ENCODE data around the gene IPO13. TPM values are rescaled to one million over a fixed set of nuclear protein-coding genes. Genes with fewer than 3 reads are reported as not detected.

The IPO13 gene
- total RNA-seq, 2 donors from 2014 or later: 18.6 to 21.5 TPM

GRCh38 chr1:43901196-43901961 is 45.4 kb upstream of the IPO13 start:
- no peak overlapping the region for H3K27ac ChIP-seq (ENCODE audit: low read depth, low read length)
- Mint-ChIP-seq H3K4me3 (no peak overlapping the region), H3K36me3 (ENCODE audit: low read depth) (peaks cover 3% of the 10 kb centered on the region), H3K27me3 (ENCODE audit: insufficient read depth) (peaks cover under 1% of the 10 kb centered on the region), H3K4me1 (peaks cover 4% of the 10 kb centered on the region), H3K9me3 (no peaks in the 10 kb centered on the region), H3K27ac (no peak overlapping the region)
- WGBS, 2 experiments (ENCODE audit: insufficient coverage in 1 of 2, insufficient read length in 1 of 2): 93 to 98% methylated on average over 5 to 7 of the region's 7 CpGs
- TF ChIP-seq CTCF (conservative IDR thresholded peaks at IDR 0.05): no peak
- no peaks in the 10 kb centered on the region for H3K4me1 ChIP-seq (ENCODE audit: control insufficient read depth, insufficient read depth, low read length)
- no peaks in the 10 kb centered on the region for H3K36me3 ChIP-seq (ENCODE audit: control insufficient read depth, insufficient read depth, low read length)
- H3K9me3 ChIP-seq (ENCODE audit: control insufficient read depth, low read length): no peaks in the 10 kb centered on the region
- no peaks in the 10 kb centered on the region for H3K27me3 ChIP-seq (ENCODE audit: control insufficient read depth, insufficient read depth, low read length, poor library complexity, severe bottlenecking)
- H3K9ac ChIP-seq (ENCODE audit: extremely low read depth, low read length, poor library complexity, severe bottlenecking): no peak overlapping the region
- H3K4me3 ChIP-seq (ENCODE audit: low read length): no peak overlapping the region
- no peak for DNase-seq

GRCh38 chr1:43902058-43902831 is 44.5 kb upstream of the IPO13 start:
- Histone ChIP-seq H3K4me1 (ENCODE audit: control insufficient read depth, insufficient read depth, low read length) (no peaks in the 10 kb centered on the region), H3K36me3 (ENCODE audit: control insufficient read depth, insufficient read depth, low read length) (no peaks in the 10 kb centered on the region), H3K9ac (ENCODE audit: extremely low read depth, low read length, poor library complexity, severe bottlenecking) (no peak overlapping the region), H3K4me3 (ENCODE audit: low read length) (no peak overlapping the region), H3K27me3 (ENCODE audit: control insufficient read depth, insufficient read depth, low read length, poor library complexity, severe bottlenecking) (no peaks in the 10 kb centered on the region), H3K27ac (ENCODE audit: low read depth, low read length) (no peak overlapping the region), H3K9me3 (ENCODE audit: control insufficient read depth, low read length) (no peaks in the 10 kb centered on the region)
- peaks cover 3% of the 10 kb centered on the region for H3K36me3 Mint-ChIP-seq (ENCODE audit: low read depth)
- H3K27ac Mint-ChIP-seq: no peak overlapping the region
- H3K27me3 Mint-ChIP-seq (ENCODE audit: insufficient read depth): peaks cover 5% of the 10 kb centered on the region
- no peaks in the 10 kb centered on the region for H3K9me3 Mint-ChIP-seq
- TF ChIP-seq CTCF (conservative IDR thresholded peaks at IDR 0.05): no peak
- H3K4me3 Mint-ChIP-seq: no peak overlapping the region
- H3K4me1 Mint-ChIP-seq: peaks cover 4% of the 10 kb centered on the region
- 93% methylated on average over 4 of the region's 4 CpGs; no CpG with 5 or more reads in 1 of the 2 experiments for WGBS, 2 experiments (ENCODE audit: insufficient coverage in 1 of 2, insufficient read length in 1 of 2)
- no peak for DNase-seq

DNA sequence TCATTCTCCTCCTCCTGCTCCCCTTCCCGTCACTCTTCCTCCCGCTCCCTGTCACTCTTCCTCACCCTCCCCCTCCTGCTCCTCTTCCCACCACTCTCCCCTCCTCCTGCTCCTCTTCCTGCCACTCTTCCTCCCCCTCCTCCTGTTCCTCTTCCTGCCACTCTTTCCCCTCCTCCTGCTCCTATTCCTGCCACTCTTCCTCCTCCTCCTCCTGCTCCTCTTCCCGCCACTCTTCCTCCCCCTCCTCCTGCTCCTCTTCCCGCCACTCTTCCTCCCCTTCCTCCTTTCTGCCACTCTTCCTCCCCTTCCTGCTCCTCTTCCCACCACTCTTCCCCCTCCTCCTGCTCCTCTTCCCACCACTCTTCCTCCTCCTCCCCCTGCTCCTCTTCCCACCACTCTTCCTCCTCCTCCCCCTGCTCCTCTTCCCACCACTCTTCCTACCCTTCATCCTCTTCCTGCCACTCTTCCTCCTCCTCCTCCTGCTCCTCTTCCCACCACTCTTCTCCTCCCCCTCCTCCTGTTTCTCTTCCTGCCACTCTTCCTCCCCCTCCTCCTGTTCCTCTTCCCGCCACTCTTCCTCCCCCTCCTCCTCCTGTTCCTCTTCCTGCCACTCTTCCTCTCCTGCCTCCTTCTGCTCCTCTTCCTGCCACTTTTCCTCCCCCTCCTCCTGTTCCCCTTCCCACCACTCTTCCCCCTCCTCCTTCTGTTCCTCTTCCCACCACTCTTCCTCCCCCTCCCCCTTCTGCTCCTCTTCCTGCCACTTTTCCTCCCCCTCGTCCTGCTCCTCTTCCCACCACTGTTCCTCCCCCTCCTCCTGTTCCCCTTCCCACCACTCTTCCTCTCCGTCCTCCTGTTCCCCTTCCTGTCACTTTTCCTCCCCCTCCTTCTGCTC is 41.8 kb upstream of the IPO13 start:
- Histone ChIP-seq H3K27me3 (ENCODE audit: control insufficient read depth, insufficient read depth, low read length, poor library complexity, severe bottlenecking) (no peaks in the 10 kb centered on the region), H3K9ac (ENCODE audit: extremely low read depth, low read length, poor library complexity, severe bottlenecking) (no peak overlapping the region), H3K27ac (ENCODE audit: low read depth, low read length) (no peak overlapping the region), H3K9me3 (ENCODE audit: control insufficient read depth, low read length) (no peaks in the 10 kb centered on the region), H3K36me3 (ENCODE audit: control insufficient read depth, insufficient read depth, low read length) (no peaks in the 10 kb centered on the region), H3K4me1 (ENCODE audit: control insufficient read depth, insufficient read depth, low read length) (no peaks in the 10 kb centered on the region), H3K4me3 (ENCODE audit: low read length) (no peak overlapping the region)
- TF ChIP-seq CTCF (conservative IDR thresholded peaks at IDR 0.05): no peak
- no peak for DNase-seq
- Mint-ChIP-seq H3K9me3 (no peaks in the 10 kb centered on the region), H3K27me3 (ENCODE audit: insufficient read depth) (peaks cover 8% of the 10 kb centered on the region), H3K36me3 (ENCODE audit: low read depth) (no peaks in the 10 kb centered on the region), H3K27ac (no peak overlapping the region), H3K4me3 (no peak overlapping the region), H3K4me1 (peaks cover 4% of the 10 kb centered on the region)
- 61 to 75% methylated on average over 6 to 7 of the region's 7 CpGs for WGBS, 2 experiments (ENCODE audit: insufficient coverage in 1 of 2, insufficient read length in 1 of 2)
